GM12891 (cell line): ENCODE results near the gene KIF26A.

Experiments used
- DNase-seq: peaks from one replicate; pipeline ENCODE4 v3.0.0; 2011; ENCODE audit warnings: low spot score; ENCODE audit not compliant: insufficient read length
- FAIRE-seq: peaks from 2 replicates; lab custom pipeline; 2011; peaks lifted over from hg19 to GRCh38; lab: Jason Lieb, UNC
- PAX5 ChIP-seq: IDR thresholded peaks from 2 replicates; pipeline ENCODE4 v1.6.1; 2011; ENCODE audit warnings: low read length, moderate library complexity, mild to moderate bottlenecking; ENCODE audit not compliant: insufficient read depth, severe bottlenecking
- POLR2A ChIP-seq: IDR thresholded peaks from 2 replicates; pipeline ENCODE4 v1.6.1; 2011; ENCODE audit warnings: low read depth, low read length, control low read depth
- POLR2AphosphoS5 ChIP-seq: IDR thresholded peaks from 2 replicates; pipeline ENCODE4 v1.6.1; 2011; ENCODE audit warnings: low read depth, low read length, control low read depth
- POU2F2 ChIP-seq: IDR thresholded peaks from 2 replicates; pipeline ENCODE4 v1.6.1; 2011; ENCODE audit warnings: low read depth, mild to moderate bottlenecking, control low read depth, low read length, moderate library complexity
- SPI1 ChIP-seq: IDR thresholded peaks from 2 replicates; pipeline ENCODE4 v1.6.1; 2011; ENCODE audit warnings: low read depth, low read length, control low read depth
- TAF1 ChIP-seq: IDR thresholded peaks from 2 replicates; pipeline ENCODE4 v1.6.1; 2011; ENCODE audit warnings: low read depth, low read length, control low read depth

KIF26A gene

DNA sequence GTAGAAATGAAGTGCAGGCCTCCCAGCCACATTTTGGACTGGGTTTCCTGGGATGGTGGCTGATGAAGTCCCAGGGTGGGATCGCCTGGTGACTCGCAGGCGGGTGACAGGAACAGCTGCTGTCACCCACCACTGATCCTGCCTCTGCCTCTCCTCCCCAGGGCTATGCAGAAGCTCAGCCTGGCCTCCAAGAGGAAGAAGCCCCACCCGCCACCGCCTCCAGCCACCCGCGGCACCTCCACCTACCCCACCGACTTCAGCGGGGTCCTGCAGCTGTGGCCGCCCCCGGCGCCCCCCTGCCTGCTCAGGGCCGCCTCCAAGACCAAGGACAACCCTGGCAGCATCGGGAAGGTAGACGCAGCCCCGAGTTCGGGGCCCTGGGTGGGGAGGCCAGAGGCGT lies 28.3 kb downstream of the KIF26A start:
- FAIRE-seq (no peak), DNase-seq (no peak)
- no peak for TF ChIP-seq POLR2AphosphoS5
- no peak for TF ChIP-seq PAX5
- no peak for TF ChIP-seq TAF1
- no peak for TF ChIP-seq POLR2A
- no peak for TF ChIP-seq SPI1
- TF ChIP-seq POU2F2 = no peak

GRCh38 chr14:104168603-104169002 lies 30.2 kb downstream of the KIF26A start:
- no peak for FAIRE-seq
- no peak for DNase-seq
- TF ChIP-seq POLR2AphosphoS5 (no peak), SPI1 (no peak), PAX5 (no peak), POU2F2 (no peak), POLR2A (no peak)

GRCh38 chr14:104169005-104169698 lies 30.8 kb downstream of the KIF26A start:
- no peak for DNase-seq
- TF ChIP-seq POLR2AphosphoS5 (no peak), POU2F2 (no peak), SPI1 (no peak), TAF1 (no peak), POLR2A (no peak)
- no peak for FAIRE-seq

DNA sequence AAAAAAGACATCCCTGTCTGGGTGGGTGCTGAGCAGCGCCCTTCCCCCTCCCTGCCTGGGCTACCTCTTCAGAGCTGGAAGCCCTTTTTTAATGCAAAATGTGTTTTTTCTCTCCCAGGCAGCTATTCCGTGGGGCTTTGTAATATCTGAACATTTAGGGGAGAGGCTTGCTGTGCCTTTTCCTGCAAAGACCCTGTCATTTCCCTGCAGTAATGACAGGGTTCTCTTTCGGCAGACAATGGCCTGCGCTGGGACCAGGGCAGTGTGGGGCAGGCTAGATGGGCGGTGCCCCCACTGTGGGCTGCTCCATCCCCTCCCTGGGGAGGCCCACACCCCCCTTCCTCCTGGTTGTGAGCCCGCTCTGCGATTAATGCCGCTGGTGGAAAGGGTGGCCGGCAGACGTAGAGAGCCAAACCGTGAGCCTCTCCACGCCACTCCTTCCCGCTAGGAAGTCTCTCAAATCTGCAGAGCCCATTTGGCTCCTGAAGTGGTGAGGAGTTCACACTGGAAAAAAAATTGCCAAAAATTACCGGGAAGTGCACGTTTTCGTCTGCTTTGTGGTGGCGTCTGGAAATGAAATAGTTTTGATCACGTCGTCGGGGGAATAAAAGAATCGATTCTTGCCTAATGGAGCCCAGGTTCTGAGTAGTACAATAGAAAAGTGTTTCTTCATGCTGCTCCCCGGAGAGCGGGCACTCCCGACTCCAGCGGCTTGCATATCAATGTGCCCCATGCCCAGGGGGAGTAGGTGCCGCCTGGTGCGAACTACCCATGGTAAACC lies 31.5 kb downstream of the KIF26A start:
- no peak for FAIRE-seq
- DNase-seq = no peak
- TF ChIP-seq POLR2A (no peak), POU2F2 (no peak), PAX5 (no peak), SPI1 (no peak), TAF1 (no peak), POLR2AphosphoS5 (no peak)

DNA sequence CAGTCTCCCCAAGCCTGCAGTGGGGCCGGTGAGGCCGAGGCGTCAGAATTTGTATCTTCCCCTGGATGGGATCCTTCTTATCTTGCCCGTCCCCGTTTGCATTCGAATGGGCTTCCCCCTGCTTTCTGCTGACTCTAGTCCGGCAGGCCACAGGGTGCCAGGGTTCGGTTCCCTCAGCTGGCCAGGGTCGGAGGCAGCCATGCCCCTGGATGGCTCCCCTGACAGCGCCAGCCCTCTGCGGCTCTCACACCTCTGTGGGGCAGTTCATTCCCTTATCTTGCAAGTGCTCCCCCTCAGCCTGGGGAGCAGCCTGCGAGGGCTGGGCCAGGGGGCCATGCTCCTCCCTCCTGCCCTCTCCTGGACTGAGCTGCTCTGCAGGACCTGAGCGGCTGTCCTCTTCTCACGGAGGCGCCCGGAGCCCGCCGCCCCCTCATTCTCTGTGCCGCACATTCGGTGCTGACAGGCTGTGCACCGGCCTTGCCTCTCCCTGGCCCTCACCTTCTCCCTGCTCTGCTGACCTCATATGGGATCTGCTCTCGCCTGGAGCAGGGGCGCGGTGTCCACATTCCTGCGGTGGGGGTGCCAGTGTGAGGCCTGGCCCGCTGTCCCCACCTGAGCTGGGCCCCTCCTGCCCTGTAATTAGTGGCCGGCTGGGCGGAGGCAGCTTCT lies 32.8 kb downstream of the KIF26A start:
- no peak for TF ChIP-seq PAX5
- TF ChIP-seq POU2F2 = no peak
- no peak for TF ChIP-seq TAF1
- TF ChIP-seq POLR2A = no peak
- TF ChIP-seq SPI1 = no peak
- TF ChIP-seq POLR2AphosphoS5 = no peak
- no peak for DNase-seq
- FAIRE-seq = no peak

- TF ChIP-seq PAX5 = no peak
- TF ChIP-seq TAF1 = no peak
- TF ChIP-seq POU2F2 = no peak
- TF ChIP-seq SPI1 = no peak
- no peak for TF ChIP-seq POLR2A
- TF ChIP-seq POLR2AphosphoS5 = no peak
- FAIRE-seq (no peak), DNase-seq (no peak)
These were observed 33.5 kb downstream of the KIF26A start for GRCh38 chr14:104171895-104172294.

GRCh38 chr14:104172349-104172748 lies 34.0 kb downstream of the KIF26A start:
- no peak for FAIRE-seq
- TF ChIP-seq POLR2A = no peak
- no peak for TF ChIP-seq POU2F2
- no peak for TF ChIP-seq SPI1
- TF ChIP-seq POLR2AphosphoS5 = no peak
- TF ChIP-seq PAX5 = no peak
- no peak for TF ChIP-seq TAF1
- no peak for DNase-seq

- no peak for DNase-seq
- TF ChIP-seq TAF1 (no peak), SPI1 (no peak), PAX5 (no peak), POU2F2 (no peak), POLR2A (no peak), POLR2AphosphoS5 (no peak)
- no peak for FAIRE-seq
These were observed 34.5 kb downstream of the KIF26A start for GRCh38 chr14:104172880-104173279.

- no peak for FAIRE-seq
- no peak for DNase-seq
- no peak for TF ChIP-seq TAF1
- TF ChIP-seq SPI1 = no peak
These were observed 35.7 kb downstream of the KIF26A start for GRCh38 chr14:104174051-104174450.
